Body of pancreas (tissue), 4 donors: ENCODE results near the gene CSNK2A3.

Source experiments
- CTCF ChIP-seq, 7 experiments: fragments of 450-650 bp in 4 of 7; fragments of 200-600 bp in 3 of 7; sonication (generic) in 3 of 7; IDR thresholded peaks; one replicate each; pipeline ENCODE4 v1.5.1; 2016 to 2019; ENCODE audit warnings: antibody characterized with exemption in 7 of 7
- POLR2A ChIP-seq, 3 donors: fragments of 450-650 bp; IDR thresholded peaks; one replicate each; pipeline ENCODE4 v1.6.1; 2016; ENCODE audit warnings: antibody characterized with exemption in 3 of 3, mild to moderate bottlenecking in 2 of 3

GRCh38 chr11:11309906-11310305 lies 43.1 kb downstream of the CSNK2A3 start:
- TF ChIP-seq POLR2A (IDR thresholded peaks at IDR 0.05), result no peak
- TF ChIP-seq CTCF (IDR thresholded peaks at IDR 0.05), result no peak
